NCI-H748 (cell line): ENCODE measurements around the gene STK17B.
"Not testable (repeated sequence)": the region's sequence is repeated elsewhere in the genome, so short reads cannot be mapped to it uniquely, and the experiment has no call there.

Experiments used
- DNase-seq: peaks from one replicate; lab custom pipeline; 2025; ENCODE audit not compliant: unreplicated experiment; lab: John Stamatoyannopoulos, UW

The STK17B gene

DNA sequence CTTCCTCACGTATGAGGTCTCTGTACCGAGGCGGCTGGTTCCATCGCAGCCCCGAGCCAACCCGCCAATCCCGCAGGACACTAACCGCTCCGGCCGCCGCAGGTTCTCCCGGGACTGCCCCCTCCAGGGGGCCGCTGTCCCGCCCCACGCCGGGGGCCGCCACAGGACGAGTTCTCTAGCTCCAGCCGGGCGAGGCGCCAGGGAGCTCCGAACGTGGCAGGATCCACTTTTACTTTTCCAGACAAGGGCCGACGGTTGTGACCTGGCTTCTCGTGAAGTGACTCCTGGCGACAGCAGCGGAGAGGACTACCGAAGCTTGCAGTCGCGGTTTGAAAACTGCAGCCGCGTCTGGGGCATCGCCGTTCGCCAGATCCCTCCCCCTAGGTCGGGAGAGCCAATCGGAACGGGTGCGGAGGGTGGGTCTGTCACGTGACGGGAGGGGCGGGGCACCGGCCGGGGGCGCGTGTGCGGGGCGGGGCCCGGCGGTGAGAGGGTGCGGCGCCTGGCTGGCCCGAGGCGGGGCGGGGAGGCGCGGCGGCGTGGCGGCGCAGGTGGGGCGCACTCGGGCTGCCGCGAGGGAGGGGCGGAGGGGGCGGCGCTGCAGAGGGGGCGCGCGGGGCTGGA lies at the start of gene STK17B:
TSS of gene STK17B (minus strand) at position 331 of the 624 bp plus-strand sequence. CDS start 8,195 bp downstream, outside the sequence.
- peak; percentile 98 for DNase-seq

DNA sequence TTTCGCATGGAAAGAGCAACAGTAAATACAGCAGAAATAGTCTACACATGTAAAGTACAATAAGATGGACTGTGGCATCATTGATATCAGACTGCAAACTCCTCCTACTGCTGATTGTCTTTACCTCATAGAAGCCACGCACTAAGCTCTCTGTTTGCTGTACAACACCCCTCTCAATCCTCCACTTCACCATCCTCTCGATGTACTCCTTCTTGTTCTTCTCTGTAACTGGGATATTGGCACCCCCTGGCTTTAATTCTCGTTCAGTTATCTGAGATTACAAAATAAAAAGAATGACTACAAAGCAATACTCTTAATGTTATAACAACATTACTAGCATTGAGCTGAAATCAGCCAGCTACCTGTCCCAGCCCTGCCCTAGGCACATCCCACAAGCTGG lies 49.3 kb upstream of the STK17B start:
- no peak for DNase-seq

DNA sequence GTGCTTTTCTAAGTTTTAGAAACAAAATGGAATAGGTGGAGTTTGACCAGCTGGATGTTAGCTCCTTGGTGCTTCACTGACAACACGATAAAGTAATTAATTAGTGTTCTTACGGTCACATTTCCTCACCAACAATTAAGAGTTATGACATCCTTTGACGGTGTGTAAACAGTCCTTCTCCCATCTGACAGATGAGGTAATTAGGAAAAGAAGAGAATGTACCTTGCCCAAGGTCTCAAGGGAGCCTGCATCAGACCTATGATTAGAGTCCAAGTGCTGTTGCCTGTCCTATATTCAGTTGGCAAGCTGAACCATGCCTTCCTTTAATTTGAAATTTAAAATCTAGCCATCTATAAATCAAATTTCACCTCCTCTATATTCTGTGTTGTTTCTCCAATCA lies 48.3 kb upstream of the STK17B start:
- DNase-seq: peak; percentile 29

DNA sequence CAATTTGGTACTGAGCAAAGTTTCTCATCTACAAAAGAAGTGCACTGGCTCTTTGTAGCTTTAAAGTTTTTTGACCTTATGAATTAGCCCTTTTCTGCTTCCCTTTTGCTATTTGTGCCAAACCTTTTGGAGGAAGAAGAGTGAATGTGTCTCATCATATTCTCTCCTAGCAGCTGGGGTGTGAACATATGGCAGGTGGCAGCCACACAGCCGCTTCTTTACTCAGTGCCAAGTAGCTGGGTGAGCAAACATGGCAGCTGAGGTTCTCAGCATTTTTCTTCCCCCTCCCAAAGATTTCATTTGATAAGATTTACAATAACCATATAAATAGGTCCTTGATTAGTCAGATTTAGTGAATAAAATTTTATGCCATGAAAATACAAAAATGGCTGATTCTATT lies 46.7 kb upstream of the STK17B start:
- no peak for DNase-seq

DNA sequence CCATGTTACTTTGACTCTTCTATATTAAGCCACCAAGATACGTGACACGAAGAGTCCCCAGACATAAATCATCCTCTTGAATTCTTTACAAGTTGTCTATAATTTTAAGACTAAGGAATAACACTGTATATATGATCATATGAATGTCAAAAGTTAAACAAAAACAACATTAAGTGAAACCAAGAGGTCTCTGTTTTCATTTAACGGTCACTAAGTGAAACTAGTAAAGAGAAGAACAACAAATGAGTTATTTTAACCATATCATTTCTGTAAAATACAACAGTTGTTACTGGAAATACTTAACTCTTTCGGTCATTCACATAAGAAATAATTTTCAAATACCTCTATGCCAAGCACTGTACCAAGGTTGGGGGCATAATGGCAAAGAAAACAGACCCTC lies 45.7 kb upstream of the STK17B start:
- no peak for DNase-seq

DNA sequence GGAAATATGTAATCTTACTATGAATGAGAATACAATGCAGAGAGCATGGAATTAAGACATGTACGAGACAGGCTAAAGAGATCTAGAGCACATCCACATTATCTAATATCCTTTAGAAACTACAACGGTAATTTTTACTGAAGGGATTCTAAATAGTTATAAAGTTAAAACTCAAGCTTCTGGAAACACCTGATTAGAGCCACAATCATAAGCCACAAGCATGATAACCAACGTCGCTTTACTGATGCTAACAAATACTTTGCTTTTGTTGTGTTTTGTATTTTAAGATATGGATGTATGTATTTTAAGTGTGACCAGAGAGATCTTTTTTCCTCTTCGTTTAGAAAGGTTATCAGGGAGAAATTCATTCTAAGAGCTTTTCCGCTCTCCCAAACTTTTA lies 44.0 kb upstream of the STK17B start:
- DNase-seq: no peak

DNA sequence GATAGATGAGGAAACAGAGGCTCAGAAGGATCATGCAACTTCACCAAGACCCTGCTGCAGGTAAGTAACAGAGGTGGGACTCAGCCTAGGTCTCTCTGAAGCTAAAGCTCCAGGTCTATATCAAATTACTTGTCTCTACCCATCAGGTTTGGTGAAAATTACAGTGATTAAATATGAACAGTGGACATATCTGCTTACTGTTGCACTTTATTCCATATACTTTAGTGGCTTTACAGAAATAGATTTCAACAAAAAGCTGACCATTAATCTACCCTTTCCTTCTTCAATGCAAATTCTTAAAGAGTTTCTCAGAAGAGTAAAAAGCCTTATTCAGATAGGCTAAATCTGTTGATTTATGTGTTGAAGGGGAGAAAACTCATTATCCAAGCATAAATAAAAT lies 42.8 kb upstream of the STK17B start:
- no peak for DNase-seq

DNA sequence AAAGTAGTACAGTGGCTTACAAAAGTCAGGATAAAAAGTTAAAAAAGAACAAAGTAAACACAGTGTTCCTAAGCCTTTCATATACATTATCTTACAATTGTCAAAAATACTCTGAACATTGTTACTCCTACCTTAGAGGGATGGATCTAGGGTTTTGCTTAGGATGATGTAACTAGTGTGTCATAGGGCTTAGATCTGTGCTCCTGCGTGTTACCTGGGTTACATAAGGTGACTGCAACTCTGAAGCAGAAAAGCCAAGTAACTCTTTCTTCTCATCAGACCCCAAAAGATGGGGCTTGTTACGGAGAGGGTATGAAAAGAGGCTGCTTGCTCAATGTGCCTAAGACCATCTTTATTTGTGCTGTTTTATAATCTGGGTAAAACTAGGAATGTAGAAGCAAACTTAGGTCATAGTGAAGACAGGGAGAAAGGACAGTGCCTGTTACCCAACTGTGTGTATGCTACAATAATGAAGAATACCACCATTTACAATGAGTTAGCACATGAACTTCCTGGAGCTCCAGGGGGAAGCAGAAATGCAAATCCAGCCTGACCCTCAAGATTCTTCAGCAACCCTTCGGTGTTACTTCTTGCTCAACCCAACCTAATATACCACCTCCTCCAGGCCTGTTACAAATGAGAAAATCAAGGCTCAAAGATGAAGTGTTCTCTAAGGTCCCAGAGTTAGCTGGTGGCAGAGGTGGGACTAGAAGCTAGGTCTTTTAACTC lies 42.0 kb upstream of the STK17B start:
- DNase-seq: no peak

DNA sequence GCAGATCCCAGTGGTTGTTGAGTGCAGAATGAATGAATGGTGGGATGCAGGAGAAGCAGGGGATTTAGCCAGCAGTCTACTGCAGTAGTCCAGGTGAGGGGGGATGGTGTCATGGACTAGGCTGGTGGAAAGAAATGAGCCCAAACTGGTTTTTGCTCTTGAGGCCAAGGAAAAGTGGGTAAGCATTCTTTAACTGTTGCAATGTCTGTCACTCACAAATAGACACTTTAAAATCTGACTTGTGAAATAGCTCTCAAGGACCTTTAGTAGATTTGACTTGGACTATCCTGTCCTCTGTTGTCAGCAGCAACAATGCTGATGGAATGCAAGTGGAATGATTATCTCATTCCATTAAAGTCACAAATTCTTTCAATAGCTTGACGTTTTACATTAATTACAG lies 37.5 kb upstream of the STK17B start:
- DNase-seq: no peak

DNA sequence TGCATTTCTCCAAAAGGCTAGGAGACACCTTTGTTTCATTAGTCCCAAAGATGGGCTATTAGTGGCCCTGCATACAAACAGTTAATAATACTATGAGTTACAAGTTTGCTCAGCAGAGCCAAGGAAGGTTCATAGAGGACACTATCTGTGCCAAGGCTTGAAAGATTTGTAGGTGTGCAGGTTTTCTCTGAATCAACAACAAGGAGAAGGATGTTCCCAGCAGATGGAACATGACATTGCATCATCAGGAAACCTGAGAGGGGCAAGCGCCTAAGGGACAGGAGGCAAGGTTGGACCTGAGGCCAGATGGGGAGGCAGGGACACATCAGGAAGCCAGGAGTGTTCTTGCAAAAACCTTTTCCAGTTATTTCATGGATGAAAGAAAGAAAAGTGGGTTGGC lies 35.4 kb upstream of the STK17B start:
- DNase-seq: no peak

DNA sequence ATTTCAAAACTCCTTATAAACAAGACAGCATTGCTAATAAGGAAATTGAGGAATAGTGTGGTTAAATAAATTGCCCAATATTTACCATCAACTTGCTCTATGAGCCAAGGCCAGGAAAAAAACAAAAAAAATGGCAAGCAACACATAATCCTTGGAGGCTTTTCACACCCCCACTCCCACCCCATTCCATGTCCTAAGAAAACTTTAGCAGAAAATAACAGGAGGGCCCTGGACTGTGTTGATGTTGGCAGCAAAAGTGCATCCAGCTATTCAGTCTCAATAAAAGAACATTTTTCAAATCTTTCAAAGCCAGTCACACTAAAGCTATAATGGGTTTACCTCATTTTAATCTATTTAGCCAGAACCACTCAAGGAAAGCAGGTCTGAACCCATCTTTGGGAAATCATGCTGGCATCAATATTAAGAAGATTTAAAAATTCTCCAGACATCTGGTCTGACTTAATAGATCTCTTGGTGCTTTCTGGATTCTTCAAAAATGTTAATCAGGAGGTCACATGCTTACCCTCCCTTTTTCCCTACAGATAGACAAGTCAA lies 34.6 kb upstream of the STK17B start:
- DNase-seq: no peak

DNA sequence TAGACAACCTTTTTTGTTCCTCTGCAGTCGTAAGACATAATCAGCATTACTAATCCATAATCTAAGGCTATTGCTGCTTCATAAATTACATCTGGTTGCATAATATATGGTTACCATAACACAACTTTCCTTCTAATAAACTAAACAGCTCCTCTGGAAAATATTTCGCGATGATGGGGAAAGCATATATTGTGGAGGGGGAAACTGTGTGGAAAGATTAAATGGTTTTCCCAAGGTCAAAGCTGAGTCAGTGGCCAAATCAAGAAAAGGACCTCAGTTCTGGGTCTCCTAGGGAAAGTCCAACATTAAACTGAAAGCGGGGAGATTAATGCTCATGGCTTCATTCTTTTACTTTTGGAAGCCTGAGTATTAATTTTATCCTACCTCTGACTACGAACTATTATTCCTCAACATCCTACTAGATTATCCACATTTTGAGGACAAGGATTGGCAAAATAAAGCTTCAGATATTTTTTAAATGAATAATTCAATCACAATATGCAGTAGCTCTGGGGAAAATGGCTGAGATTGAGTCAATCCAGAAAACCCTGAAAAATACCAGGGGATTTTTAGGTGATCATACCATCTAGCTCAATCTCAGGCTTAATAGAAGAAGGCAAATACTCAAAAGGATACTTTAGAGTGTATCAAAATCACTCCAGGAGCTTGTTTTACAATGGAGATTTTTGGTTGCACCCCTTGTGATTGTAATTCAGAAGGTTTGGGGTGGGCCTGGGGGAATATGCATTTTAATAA lies 33.8 kb upstream of the STK17B start:
- DNase-seq: no peak

DNA sequence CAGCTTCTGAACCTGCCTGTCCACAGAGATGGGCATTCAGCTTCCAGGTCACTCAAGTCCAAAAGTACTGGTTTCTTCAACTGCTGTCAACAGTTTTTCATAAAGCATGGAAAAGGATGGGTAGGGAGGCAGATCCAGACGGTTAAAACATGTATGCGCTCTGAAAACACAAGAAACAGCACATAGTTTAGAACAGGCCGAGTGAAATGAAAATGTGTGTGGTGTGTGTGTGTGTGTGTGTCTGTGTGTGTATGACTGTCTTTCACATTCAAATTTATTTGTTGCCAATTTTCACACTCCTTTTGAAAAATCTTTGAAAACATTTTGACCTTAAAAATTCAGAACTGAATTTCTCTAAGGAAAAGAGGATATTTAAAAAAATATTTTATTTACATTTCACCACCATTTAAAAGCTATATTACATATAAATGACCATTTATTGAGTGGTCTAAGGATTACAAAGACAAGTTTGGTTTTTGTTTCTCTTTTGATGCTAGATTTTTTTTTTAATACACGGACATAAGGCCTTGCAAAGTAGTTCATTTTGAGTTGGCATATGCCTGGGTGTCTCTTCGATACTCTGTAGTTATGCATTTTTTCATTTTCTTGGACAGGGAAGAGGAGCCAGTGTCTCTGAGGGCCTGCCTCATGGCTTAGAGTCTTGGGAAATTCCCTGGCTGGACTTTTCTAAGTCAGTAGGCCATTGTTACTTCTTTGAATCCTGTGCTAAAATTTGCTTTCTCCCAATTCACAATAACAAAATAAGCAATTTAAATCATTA lies 30.0 kb upstream of the STK17B start:
- no peak for DNase-seq

DNA sequence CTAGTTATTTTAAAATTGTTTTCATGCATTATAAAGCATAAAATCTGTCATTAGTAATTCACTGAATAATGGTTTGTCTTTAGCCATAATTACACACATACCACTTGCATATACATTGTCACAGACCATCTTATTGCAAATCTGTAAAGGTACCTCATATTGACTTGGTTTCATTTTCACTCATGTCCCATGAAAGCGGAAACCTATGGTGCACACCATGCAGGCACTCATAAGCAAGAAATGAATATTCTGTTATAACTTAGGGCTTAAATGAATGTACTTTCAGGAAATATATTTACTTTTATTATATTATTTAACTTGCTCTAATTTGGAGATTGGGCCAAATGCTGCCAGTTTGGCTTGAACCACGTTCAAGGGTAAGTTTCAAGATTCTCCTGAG lies 29.2 kb upstream of the STK17B start:
- DNase-seq: no peak

DNA sequence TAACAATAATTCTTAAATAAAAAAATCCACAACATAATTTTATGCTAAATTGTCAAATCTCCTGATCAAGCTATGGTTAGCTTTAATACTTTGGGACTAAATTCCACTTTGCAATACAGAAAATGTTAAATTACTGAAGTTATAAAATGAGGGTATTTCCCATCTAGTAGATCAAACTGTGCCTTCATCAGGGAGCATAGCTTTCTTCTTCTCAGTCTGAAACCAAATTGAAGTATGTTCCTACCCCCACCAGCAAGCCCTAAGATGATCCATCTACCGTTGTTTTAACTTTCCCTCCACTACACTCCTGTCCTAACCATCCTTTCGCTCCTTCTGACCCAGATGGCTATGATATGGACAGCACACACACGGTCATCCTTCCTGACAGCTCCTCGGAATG lies 24.4 kb upstream of the STK17B start:
- DNase-seq: no peak

DNA sequence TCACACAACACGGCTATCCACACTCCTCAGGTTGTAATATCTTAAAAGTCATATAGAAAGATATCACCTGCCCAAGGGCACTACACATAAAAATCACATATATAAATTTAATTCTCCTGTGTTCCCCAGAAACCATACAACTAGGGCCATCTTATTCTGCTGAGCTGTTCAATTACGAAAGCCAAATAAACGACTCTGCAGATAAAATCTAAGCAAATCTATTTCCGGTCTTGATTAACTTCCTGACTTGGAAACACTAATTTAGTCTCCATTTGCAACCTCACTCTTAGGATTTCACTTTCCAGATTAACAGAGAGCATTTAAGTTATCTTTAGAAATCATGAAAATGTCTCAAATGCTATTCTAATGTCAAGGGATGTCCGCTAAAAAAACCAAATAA lies 23.9 kb upstream of the STK17B start:
- no peak for DNase-seq

DNA sequence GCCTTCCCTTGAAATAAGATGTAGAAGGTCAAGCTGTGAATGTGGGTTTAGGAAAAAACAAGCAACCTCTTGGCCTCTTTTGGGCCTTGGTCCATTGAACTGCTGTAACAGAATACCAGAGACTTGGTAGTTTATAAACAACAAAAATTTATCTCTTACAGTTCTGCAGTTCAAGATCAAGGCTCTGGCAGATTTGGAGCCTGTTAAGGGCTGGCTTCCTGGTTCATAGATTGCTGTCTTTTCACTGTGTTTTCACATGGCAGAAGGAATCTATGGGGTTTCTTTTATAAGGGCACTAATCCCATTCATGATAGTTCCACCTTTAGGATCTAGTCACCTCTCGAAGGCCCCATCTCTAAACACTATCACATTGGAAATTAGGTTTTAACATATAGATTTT lies 20.2 kb upstream of the STK17B start:
- DNase-seq: no peak

DNA sequence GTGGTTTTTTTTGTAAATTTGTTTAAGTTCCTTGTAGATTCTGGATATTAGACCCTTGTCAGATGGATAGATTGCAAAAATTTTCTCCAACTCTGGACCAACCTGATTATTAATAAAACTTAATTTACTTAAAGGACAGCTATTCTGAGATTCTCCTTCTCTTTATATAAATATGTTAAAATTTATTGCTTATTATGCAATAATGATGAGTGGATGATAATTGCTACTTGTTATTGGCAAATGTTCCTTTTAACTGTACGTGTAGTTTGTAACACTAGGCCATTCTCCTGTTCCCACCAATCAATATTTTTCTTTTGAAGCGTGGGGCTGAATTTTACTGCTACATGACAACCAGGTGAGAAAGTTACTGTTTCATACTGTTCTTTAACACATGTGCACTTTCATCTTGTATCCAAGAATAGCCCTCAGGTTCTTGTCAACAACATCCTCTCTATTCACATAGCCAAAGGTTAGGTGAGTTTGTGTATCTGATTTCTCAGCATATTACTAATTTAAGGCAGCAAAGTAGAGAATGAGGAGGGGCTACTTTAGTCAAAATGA lies 16.6 kb upstream of the STK17B start:
- DNase-seq: no peak

DNA sequence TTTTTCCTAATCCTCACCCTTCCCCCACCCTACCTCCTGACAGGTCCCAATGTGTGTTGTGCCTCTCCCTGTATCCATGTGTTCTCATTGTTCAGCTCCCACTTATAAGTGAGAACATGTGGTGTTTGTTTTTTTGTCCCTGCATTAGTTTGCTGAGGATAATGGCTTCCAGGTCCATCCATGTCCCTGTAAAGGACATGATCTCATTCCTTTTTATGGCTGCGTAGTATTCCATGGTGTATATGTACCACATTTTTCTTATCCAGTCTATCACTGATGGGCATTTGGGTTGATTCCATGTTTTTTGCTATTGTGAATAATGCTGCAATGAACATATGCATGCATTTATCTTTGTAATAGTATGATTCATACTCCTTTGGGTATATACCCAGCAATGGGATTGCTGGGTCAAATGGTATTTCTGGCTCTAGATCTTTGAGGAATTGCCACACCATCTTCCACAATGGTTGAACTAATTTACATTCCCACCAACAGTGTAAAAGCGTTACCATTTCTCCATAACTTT lies 15.9 kb upstream of the STK17B start:
- not testable (repeated sequence) for DNase-seq

DNA sequence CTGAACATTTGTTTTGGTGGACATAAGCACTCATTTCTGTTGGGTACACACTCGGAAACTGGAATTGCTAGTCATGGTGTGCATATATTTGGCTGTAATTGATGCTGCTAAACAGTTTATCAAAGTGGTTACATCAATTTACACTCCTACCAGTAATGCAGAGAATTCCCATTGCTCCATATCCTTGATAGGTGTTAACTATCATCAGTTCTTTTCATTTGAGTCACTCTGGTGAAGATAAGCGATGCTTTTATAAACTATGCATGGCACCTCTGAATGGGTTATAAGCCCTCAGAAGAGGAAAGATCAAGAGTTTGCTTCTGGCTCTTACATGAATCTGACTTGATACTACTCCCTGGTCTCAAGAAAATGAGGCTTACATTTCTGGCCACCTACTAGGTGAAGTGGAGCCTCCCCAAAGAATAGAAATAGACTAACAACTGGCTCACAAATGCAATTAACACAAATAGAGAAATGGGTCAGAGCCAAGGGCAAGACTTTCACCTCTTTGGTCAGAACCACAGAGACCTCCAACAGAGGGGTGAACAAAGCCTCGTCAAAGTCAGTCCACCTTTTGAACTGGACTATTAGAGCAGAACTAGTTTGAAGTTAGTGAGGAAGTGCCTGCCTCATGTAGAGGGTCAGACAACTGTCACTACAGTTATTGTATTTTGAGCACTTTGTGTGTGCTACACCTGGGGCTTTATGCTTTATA lies 15.0 kb upstream of the STK17B start:
- DNase-seq: no peak
